ENCODE results near the gene HSPB7.

- TF ChIP-seq POLR2AphosphoS5 (IDR thresholded peaks at IDR 0.05; ENCODE audit: low read depth) (no peak), EZH2 (IDR thresholded peaks at IDR 0.05; ENCODE audit: low read depth, unreplicated experiment) (no peak), REST (IDR thresholded peaks at IDR 0.05; ENCODE audit: unreplicated experiment) (no peak), CTCF (conservative IDR thresholded peaks at IDR 0.05; ENCODE audit: low read depth in 2 of 2) (no peak), EZH2phosphoT487 (IDR thresholded peaks at IDR 0.05; ENCODE audit: unreplicated experiment) (no peak), JUNB (IDR thresholded peaks at IDR 0.05; ENCODE audit: unreplicated experiment) (no peak), ZNF331 (CRISPR knock-in tag; IDR thresholded peaks at IDR 0.05; ENCODE audit: low read depth) (no peak), CREB1 (CRISPR knock-in tag; IDR thresholded peaks at IDR 0.05; ENCODE audit: low read depth) (no peak), ZNF114 (CRISPR knock-in tag; IDR thresholded peaks at IDR 0.05) (no peak), STAT1 (IDR thresholded peaks at IDR 0.05; ENCODE audit: unreplicated experiment) (no peak), NANOG (IDR thresholded peaks at IDR 0.05; ENCODE audit: borderline replicate concordance) (no peak)
- TF ChIP-seq, protein P1, sequence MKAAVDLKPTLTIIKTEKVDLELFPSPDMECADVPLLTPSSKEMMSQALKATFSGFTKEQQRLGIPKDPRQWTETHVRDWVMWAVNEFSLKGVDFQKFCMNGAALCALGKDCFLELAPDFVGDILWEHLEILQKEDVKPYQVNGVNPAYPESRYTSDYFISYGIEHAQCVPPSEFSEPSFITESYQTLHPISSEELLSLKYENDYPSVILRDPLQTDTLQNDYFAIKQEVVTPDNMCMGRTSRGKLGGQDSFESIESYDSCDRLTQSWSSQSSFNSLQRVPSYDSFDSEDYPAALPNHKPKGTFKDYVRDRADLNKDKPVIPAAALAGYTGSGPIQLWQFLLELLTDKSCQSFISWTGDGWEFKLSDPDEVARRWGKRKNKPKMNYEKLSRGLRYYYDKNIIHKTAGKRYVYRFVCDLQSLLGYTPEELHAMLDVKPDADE (IDR thresholded peaks at IDR 0.05), result no peak
- TF ChIP-seq, protein P2, sequence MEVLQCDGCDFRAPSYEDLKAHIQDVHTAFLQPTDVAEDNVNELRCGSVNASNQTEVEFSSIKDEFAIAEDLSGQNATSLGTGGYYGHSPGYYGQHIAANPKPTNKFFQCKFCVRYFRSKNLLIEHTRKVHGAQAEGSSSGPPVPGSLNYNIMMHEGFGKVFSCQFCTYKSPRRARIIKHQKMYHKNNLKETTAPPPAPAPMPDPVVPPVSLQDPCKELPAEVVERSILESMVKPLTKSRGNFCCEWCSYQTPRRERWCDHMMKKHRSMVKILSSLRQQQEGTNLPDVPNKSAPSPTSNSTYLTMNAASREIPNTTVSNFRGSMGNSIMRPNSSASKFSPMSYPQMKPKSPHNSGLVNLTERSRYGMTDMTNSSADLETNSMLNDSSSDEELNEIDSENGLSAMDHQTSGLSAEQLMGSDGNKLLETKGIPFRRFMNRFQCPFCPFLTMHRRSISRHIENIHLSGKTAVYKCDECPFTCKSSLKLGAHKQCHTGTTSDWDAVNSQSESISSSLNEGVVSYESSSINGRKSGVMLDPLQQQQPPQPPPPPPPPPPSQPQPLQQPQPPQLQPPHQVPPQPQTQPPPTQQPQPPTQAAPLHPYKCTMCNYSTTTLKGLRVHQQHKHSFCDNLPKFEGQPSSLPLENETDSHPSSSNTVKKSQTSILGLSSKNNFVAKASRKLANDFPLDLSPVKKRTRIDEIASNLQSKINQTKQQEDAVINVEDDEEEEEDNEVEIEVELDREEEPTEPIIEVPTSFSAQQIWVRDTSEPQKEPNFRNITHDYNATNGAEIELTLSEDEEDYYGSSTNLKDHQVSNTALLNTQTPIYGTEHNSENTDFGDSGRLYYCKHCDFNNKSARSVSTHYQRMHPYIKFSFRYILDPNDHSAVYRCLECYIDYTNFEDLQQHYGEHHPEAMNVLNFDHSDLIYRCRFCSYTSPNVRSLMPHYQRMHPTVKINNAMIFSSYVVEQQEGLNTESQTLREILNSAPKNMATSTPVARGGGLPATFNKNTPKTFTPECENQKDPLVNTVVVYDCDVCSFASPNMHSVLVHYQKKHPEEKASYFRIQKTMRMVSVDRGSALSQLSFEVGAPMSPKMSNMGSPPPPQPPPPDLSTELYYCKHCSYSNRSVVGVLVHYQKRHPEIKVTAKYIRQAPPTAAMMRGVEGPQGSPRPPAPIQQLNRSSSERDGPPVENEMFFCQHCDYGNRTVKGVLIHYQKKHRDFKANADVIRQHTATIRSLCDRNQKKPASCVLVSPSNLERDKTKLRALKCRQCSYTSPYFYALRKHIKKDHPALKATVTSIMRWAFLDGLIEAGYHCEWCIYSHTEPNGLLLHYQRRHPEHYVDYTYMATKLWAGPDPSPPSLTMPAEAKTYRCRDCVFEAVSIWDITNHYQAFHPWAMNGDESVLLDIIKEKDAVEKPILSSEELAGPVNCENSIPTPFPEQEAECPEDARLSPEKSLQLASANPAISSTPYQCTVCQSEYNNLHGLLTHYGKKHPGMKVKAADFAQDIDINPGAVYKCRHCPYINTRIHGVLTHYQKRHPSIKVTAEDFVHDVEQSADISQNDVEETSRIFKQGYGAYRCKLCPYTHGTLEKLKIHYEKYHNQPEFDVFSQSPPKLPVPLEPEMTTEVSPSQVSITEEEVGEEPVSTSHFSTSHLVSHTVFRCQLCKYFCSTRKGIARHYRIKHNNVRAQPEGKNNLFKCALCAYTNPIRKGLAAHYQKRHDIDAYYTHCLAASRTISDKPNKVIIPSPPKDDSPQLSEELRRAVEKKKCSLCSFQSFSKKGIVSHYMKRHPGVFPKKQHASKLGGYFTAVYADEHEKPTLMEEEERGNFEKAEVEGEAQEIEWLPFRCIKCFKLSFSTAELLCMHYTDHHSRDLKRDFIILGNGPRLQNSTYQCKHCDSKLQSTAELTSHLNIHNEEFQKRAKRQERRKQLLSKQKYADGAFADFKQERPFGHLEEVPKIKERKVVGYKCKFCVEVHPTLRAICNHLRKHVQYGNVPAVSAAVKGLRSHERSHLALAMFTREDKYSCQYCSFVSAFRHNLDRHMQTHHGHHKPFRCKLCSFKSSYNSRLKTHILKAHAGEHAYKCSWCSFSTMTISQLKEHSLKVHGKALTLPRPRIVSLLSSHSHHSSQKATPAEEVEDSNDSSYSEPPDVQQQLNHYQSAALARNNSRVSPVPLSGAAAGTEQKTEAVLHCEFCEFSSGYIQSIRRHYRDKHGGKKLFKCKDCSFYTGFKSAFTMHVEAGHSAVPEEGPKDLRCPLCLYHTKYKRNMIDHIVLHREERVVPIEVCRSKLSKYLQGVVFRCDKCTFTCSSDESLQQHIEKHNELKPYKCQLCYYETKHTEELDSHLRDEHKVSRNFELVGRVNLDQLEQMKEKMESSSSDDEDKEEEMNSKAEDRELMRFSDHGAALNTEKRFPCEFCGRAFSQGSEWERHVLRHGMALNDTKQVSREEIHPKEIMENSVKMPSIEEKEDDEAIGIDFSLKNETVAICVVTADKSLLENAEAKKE (CRISPR knock-in tag; IDR thresholded peaks at IDR 0.05), result no peak
Observed at GRCh38 chr1:15997637-15998280, 20.1 kb downstream of the HSPB7 start.
